Subcutaneous adipose tissue (tissue), 4 donors: ENCODE data around the gene SEMA5B. TPM values are rescaled to one million over a fixed set of nuclear protein-coding genes. Genes with fewer than 3 reads are reported as not detected.

Source experiments
- CTCF ChIP-seq: fragments of 450-650 bp; IDR thresholded peaks from one replicate; pipeline ENCODE4 v1.5.1; 2016; ENCODE audit warnings: low read depth, mild to moderate bottlenecking, control low read depth, antibody characterized with exemption, moderate library complexity
- total RNA-seq, 4 donors: library from RNA; depleted of rRNA; stranded (reverse); fragments of >200 nt; gene quantifications; one replicate each; pipeline ENCODE4 v1.1.0, GENCODE V29; 2016

The SEMA5B gene
- total RNA-seq, 4 donors from 2014 or later, result 0.51 to 0.88 TPM; not detected in 2

- no peak for TF ChIP-seq CTCF
Observed at GRCh38 chr3:122979211-122979610, 48.4 kb downstream of the SEMA5B start.

GRCh38 chr3:122978569-122978968 is 49.0 kb downstream of the SEMA5B start:
- no peak for TF ChIP-seq CTCF

- TF ChIP-seq CTCF, result no peak
Observed at GRCh38 chr3:122977746-122978466, 49.7 kb downstream of the SEMA5B start.

- no peak for TF ChIP-seq CTCF
Observed at GRCh38 chr3:122975924-122976293, 51.7 kb downstream of the SEMA5B start.

- TF ChIP-seq CTCF, result no peak
Observed at GRCh38 chr3:122975163-122975923, 52.2 kb downstream of the SEMA5B start.

- TF ChIP-seq CTCF, result no peak
Observed at GRCh38 chr3:122974764-122975162, 52.8 kb downstream of the SEMA5B start.

GRCh38 chr3:122973893-122974615 is 53.5 kb downstream of the SEMA5B start:
- TF ChIP-seq CTCF, result no peak
